T follicular helper cell (primary cell): ENCODE measurements around the gene HIVEP1.
"Not testable (repeated sequence)": the region's sequence is repeated elsewhere in the genome, so short reads cannot be mapped to it uniquely, and the experiment has no call there.

Source experiments
- DNase-seq: peaks from one replicate; pipeline ENCODE4 v3.0.0-alpha.2; 2020; ENCODE audit warnings: low read depth

HIVEP1 gene

DNA sequence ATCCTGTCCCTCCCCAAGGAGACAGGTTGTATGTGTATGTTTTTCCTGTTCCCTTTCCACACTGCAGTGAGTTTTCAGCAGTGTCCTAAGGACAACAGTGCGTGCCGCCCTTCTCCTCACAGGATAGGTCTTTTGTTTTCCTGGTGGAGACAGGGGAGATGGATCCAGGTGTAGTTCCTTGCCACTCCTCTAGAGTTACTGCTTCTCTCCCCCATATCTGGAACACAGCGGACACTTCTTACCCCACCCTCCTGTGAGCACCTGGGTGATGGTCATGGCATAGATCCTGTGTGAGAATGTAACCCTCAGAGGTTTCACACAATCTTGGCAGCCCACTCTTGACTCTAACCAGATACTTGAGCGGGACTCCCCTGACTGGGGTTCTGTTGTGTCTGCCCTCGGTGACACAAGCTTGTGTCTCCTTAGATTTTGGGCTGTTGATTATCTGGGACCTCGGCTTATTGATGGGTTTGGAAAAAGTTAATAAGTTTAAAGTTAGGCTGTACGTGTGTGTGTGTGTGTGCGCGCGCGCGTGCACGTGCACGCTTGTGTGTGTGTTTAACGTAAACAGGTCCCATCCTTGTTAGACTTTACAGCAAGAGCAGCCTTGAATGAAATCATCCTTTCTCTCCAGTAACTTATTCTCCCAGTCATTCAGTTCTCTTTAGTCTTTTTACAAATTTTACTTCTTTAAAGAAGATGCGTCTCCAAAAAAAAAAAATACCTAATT lies 146.7 kb downstream of the HIVEP1 start:
- DNase-seq, result no peak

GRCh38 chr6:12160326-12160725 lies 148.2 kb downstream of the HIVEP1 start:
- DNase-seq, result no peak

DNA sequence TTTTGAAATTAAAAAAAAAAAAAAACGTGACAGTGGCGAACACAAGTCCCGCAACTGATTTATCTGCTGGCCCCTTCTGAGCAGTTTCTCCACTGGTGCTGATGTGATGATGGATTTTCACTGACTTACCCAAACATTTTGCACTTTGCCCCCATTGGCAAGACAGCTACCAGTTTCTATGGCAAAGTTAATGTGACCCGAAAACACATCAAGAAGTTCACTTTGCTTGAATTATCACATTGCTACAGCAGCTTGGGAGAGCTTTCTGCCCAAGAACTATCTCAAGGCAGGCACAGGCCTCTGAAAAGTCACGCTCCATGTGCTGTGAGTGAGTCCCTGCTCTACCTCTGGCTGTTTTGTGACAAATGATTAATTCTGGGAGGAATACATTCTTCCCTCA lies 150.1 kb downstream of the HIVEP1 start:
- no peak for DNase-seq

GRCh38 chr6:12163149-12163548 lies 151.0 kb downstream of the HIVEP1 start:
- DNase-seq, result peak; percentile 15

DNA sequence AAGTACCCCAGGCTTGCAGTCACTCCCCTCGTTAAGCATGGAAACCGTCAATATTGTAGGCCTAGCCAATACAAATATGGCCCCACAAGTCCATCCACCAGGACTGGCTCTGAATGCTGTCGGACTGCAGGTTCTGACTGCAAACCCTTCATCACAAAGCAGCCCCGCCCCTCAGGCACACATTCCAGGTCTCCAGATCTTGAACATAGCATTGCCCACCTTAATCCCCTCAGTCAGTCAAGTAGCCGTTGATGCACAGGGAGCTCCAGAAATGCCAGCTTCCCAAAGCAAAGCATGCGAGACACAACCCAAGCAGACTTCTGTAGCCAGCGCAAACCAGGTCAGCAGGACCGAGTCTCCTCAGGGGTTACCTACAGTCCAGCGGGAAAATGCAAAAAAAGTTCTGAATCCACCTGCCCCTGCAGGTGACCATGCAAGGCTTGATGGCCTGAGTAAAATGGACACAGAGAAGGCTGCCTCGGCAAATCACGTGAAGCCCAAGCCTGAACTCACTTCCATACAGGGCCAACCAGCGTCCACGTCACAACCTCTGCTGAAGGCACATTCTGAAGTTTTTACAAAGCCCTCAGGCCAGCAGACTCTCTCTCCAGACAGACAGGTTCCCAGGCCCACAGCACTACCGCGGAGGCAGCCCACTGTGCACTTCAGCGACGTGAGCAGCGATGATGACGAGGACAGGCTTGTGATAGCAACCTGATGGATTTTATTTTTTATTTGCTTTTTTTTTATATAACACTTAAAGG lies 151.8 kb downstream of the HIVEP1 start:
- no peak for DNase-seq

DNA sequence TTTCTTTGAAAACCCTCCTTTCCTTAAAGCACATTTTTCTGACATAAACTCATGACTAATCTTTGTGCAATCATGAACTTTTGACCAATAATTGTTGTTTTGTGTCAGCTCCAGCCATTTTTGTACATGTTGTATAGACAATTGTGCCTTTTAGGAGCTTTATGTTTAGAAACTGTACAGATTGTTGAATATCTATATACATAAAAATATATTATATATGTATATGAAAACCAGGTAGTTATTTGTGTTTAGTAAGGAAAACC lies 152.3 kb downstream of the HIVEP1 start:
- no peak for DNase-seq

- no peak for DNase-seq
These were observed 153.2 kb downstream of the HIVEP1 start for GRCh38 chr6:12165297-12165696.

GRCh38 chr6:12165722-12166280 lies 153.7 kb downstream of the HIVEP1 start:
- DNase-seq, result no peak

DNA sequence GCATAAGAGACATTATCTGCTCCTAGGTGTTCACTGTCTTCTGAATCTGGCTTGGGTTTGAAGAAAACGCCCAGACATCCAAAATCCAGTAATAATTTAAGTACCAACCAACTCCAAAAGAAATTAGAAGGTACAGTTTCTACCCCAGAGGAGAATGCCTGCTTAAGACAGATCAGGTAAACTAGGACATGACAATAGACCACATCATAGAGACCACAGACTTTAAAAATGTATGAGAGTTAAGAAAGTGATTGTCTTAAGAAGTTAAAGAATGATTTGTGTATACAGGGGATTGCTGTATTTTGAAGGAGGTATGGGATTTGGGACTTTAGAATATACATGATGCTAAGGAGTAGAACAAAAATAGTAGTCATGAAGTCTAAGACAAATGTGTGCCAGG lies 157.3 kb downstream of the HIVEP1 start:
- no peak for DNase-seq

- no peak for DNase-seq
These were observed 158.4 kb downstream of the HIVEP1 start for GRCh38 chr6:12170351-12171092.

DNA sequence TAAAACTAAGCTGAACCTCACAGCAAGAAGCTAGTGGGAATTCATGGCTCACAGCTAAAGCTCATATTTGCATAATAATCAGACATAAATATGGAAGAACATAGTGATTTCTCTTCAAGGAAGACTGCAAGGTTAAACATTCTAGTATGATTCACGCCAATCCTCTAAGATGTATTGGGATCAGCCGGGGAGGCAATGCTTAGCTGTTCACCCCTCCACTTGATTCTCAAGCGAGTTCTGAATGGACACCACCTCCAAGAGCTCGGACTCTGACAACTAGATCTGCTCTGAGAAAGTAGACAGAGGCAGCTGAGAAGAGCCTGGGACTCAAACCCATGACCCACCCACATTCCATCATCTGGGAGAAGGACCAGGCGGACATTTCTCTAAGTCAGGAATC lies 159.6 kb downstream of the HIVEP1 start:
- no peak for DNase-seq

DNA sequence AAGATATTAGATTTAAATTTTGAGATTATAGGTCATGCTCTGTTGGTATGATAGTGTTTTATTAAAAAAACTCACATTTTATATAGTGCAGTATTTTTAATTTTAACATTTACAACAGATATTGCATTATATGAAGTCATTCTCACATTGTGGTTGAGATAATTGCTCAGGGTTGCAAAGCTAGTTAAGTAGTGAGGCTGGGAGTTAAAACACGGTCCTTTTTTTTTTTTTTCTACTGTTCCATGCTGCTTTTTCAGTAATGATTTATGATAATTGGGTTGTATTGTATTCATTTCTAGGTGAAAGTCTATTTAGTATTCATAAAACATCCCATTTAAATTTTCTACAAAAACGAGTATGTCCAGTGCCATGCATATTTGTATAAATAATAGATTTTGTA lies 160.5 kb downstream of the HIVEP1 start:
- no peak for DNase-seq

DNA sequence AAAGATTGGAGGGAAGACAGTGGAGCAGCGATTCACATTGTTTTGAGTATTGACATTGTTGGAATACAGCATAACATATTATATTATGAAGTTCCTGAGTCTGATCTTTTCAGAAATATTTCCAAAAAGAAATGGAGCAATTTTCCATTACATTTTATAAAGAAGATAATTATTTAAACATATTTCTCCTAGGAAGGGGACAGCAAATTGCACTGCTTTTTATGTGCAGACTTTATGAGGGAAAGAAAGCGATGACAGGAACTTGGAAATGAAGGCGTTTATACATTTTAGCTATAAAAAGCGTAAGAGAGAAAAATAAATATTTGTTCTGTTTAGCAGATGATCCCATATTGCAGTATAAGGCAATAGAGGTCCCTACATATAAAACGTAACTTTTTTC lies 161.1 kb downstream of the HIVEP1 start:
- no peak for DNase-seq

DNA sequence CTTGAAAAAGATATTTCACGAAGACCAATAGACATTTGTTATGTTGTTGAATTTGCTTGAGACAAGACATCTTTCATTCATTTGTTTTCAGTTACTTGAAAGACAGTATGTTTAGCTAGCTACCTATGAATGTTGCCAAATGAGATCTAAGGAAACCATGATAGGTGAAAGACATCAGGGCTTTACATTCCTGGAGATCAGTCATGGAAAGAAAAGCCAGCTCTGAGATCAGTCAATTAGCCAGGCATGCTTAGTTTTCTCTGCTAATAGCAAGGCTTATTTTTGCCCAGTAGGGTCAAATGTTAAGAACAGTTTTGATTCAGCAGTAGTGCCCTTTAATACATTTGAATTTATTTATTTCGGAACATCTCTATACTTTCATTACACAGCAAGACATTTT lies 161.5 kb downstream of the HIVEP1 start:
- no peak for DNase-seq

DNA sequence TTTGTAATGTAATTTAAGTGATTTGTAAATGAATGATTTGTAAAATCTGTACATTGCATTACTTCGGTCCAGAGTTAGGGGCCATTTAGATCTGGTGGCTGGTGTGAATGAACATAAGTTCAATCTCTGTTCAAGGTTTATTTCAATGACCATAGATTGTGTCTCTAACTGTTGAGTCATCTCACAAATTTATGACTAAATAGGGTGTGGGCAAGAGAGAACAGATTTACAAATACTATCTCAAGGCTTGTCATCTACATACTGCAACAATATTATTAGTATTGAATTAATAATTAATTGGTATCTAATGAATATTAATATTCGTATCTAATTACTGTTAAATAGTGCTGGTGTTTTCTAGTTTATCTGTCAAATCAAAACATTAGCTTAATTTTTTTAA lies 162.8 kb downstream of the HIVEP1 start:
- DNase-seq, result no peak

DNA sequence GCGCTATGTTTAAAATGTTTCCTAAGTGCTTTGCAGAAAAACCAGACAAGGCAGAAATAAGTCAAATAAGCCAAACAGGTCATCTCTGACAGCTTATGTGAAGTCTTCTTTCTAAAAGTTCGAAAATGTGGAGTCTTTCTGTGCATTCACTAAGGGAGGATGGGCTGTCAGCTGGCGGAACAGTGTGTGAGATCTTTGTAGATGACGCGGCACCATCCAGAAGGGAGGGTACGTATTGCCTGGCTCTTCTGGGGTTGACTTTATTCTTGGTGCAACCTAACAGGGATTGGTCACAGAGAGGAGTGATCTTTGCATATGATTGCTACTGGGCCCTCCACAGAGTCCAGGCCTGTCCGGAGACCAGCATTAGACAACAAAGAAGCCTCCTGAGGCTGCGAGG lies 163.5 kb downstream of the HIVEP1 start:
- DNase-seq, result no peak

DNA sequence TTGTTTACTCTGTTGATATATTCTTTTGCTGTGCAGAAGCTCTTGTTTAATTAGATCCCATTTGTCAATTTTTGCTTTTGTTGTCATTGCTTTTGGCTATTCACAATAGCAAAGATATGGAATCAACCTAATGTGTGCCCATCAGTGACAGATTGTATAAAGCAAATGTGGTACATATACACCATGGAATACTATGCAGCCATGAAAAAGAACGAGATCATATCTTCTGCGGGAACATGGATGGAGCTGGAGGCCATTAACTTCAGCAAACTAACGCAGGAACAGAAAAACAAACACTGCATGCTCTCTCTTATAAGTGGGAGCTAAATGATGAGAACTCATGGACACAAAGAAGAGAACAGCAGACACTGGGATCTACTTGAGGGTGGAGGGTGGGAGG lies 164.7 kb downstream of the HIVEP1 start:
- DNase-seq, result not testable (repeated sequence)

GRCh38 chr6:12178521-12178920 lies 166.4 kb downstream of the HIVEP1 start:
- DNase-seq, result no peak

- no peak for DNase-seq
These were observed 169.4 kb downstream of the HIVEP1 start for GRCh38 chr6:12181481-12181880.

DNA sequence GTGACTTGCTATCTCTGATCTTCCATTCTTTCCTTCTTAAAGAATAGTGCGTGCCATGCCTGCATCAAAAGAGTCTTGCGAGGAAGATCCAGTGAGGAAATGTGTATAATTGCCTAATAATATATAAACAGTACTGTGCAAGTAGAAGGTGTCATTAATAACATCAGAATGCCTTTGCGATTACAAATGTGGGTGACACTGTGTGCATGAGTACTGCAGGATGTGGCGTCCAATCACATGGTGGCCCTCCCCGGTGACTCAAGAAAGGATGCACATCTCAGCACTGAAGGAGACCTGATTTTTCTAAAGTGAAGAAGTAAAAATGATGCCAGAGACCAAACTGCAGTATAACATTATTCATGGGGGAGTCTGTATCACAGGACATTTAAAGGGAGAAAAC lies 170.6 kb downstream of the HIVEP1 start:
- DNase-seq, result no peak

- no peak for DNase-seq
These were observed 173.1 kb downstream of the HIVEP1 start for GRCh38 chr6:12185081-12185673.

DNA sequence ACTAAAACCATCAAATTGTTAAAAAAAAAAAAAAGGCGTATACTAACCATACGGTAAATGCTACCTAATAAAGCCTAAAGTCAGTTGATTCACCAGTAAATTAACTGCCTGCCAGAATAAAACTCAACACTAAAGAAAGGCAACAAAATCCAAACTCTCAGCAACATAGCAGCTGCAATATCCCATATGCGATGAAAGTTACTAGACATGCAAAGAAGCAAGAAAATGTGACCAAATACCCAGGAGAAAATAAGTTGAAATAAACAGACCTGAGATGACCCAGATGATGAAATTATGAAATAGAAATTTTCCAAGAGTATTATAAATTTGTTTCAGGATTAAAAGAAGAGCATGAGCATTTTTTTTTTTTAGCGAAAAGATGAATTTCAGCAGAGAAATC lies 174.4 kb downstream of the HIVEP1 start:
- DNase-seq, result no peak

GRCh38 chr6:12189150-12189549 lies 177.0 kb downstream of the HIVEP1 start:
- no peak for DNase-seq
